K562 (cell line): ENCODE measurements around the gene TRNT1. TPM values are rescaled to one million over a fixed set of nuclear protein-coding genes. Genes with fewer than 3 reads are reported as not detected.

Experiments
- BACH1 ChIP-seq: fragments of 200-800 bp; sonication (Bioruptor generic); IDR thresholded peaks from 2 replicates; pipeline ENCODE4 v1.6.1; 2016; ENCODE audit warnings: missing genetic modification characterization, missing compliant biosample characterization
- EZH2 ChIP-seq: IDR thresholded peaks from 2 replicates; pipeline ENCODE4 v1.6.1; 2012; ENCODE audit warnings: low read depth, mild to moderate bottlenecking, inconsistent platforms, low read length, borderline replicate concordance
- FOSL1 ChIP-seq: fragments of 200-800 bp; sonication (Bioruptor generic); conservative IDR thresholded peaks from 2 replicates; pipeline ENCODE4 v1.6.1; 2016; ENCODE audit warnings: missing genetic modification characterization, missing compliant biosample characterization
- HNRNPL ChIP-seq: fragments of 200-400 bp; formaldehyde crosslinking; IDR thresholded peaks from 2 replicates; pipeline ENCODE4 v1.6.1; 2017; ENCODE audit warnings: low read depth, mild to moderate bottlenecking, low read length
- KDM1A ChIP-seq, 2 experiments: fragments of 450-650 bp; IDR thresholded peaks; 2 replicates each; pipeline ENCODE4 v1.6.1; 2016; ENCODE audit warnings: mild to moderate bottlenecking in 2 of 2
- LEF1 ChIP-seq: fragments of 450-650 bp; IDR thresholded peaks from 2 replicates; pipeline ENCODE4 v1.6.1; 2016; ENCODE audit warnings: mild to moderate bottlenecking
- MYC ChIP-seq, 2 experiments: fragments of 250-450 bp in 1 of 2; sonication (Bioruptor Pico) in 1 of 2; IDR thresholded peaks; 2 replicates each; pipeline versions ENCODE4 v1.5.1 to v1.6.1; 2012 to 2021; ENCODE audit warnings: low read depth in 2 of 2, borderline replicate concordance in 1 of 2, improper control_type of control experiment in 1 of 2, low read length in 1 of 2, mild to moderate bottlenecking in 1 of 2, moderate library complexity in 1 of 2
- NFRKB ChIP-seq: fragments of 450-650 bp; IDR thresholded peaks from 2 replicates; pipeline ENCODE4 v1.6.1; 2016; ENCODE audit warnings: low read depth
- NR4A1 ChIP-seq, 2 experiments: fragments of 250-450 bp in 1 of 2; fragments of 450-650 bp in 1 of 2; sonication (Bioruptor Pico) in 1 of 2; IDR thresholded peaks; 2 replicates each; pipeline versions ENCODE4 v1.4.0 to v1.6.1; 2016 to 2020; ENCODE audit warnings: mild to moderate bottlenecking in 2 of 2, missing compliant biosample characterization in 1 of 2, missing genetic modification characterization in 1 of 2, moderate library complexity in 1 of 2
- PPARD ChIP-seq: fragments of 250-450 bp; sonication (Bioruptor Pico); IDR thresholded peaks from 2 replicates; pipeline ENCODE4 v1.8.0; 2022; ENCODE audit warnings: inconsistent platforms, mild to moderate bottlenecking, moderate library complexity
- RFX1 ChIP-seq: fragments of 450-650 bp; IDR thresholded peaks from 2 replicates; pipeline ENCODE4 v1.6.1; 2016; ENCODE audit warnings: mild to moderate bottlenecking, moderate library complexity
- RFX7 ChIP-seq: fragments of 250-450 bp; sonication (Bioruptor Pico); IDR thresholded peaks from 2 replicates; pipeline ENCODE4 v1.5.1; 2021; ENCODE audit warnings: mild to moderate bottlenecking
- SMARCC2 ChIP-seq: fragments of 450-650 bp; IDR thresholded peaks from 2 replicates; pipeline ENCODE4 v1.6.1; 2017; ENCODE audit warnings: antibody characterized with exemption, moderate library complexity, mild to moderate bottlenecking, low read depth
- TARDBP ChIP-seq: fragments of 450-650 bp; IDR thresholded peaks from 2 replicates; pipeline ENCODE4 v1.6.1; 2016
- ZFP1 ChIP-seq: fragments of 450-650 bp; formaldehyde crosslinking; IDR thresholded peaks from 2 replicates; pipeline ENCODE4 v1.4.0; 2020; ENCODE audit warnings: mild to moderate bottlenecking, mixed read lengths
- ZNF24 ChIP-seq: fragments of 450-650 bp; IDR thresholded peaks from 2 replicates; pipeline ENCODE4 v1.6.1; 2016
- ZNF354B ChIP-seq: fragments of 250-450 bp; sonication (Bioruptor Pico); IDR thresholded peaks from 2 replicates; pipeline ENCODE4 v1.4.0; 2020
- ZNF644 ChIP-seq: fragments of 200-800 bp; sonication (Bioruptor generic); IDR thresholded peaks from 2 replicates; pipeline ENCODE4 v1.6.1; 2016; ENCODE audit warnings: low read depth, missing genetic modification characterization, missing compliant biosample characterization
- ZNF696 ChIP-seq: fragments of 250-450 bp; sonication (Bioruptor Pico); conservative IDR thresholded peaks from 2 replicates; pipeline ENCODE4 v1.4.0; 2020; ENCODE audit warnings: mild to moderate bottlenecking, moderate library complexity
- ZNF75A ChIP-seq: fragments of 450-650 bp; formaldehyde crosslinking; IDR thresholded peaks from 2 replicates; pipeline ENCODE4 v1.4.0; 2020; ENCODE audit warnings: mild to moderate bottlenecking
- ZNF785 ChIP-seq: fragments of 250-450 bp; sonication (Bioruptor Pico); IDR thresholded peaks from 2 replicates; pipeline ENCODE4 v1.4.0; 2020; ENCODE audit warnings: mild to moderate bottlenecking
- ZNF830 ChIP-seq: fragments of 250-450 bp; sonication (Bioruptor Pico); IDR thresholded peaks from 2 replicates; pipeline ENCODE4 v1.5.0; 2021; ENCODE audit warnings: mild to moderate bottlenecking
- polyA plus RNA-seq, 8 experiments: library from polyadenylated mRNA; depleted of rRNA in 4 of 8; stranded (reverse) in 5 of 8; unstranded in 3 of 8; fragments of >200 nt; fragmentation: Nextera tagmentation in 2 of 8; fragmentation: Illumina TruSeq in 1 of 8; extraction: Ambion mirVana in 2 of 8; extraction: Trizol in 1 of 8; gene quantifications; 2 replicates each; pipeline versions ENCODE4 v1.2.1 to v1.2.3, GENCODE V29; 2011 to 2014; ENCODE audit warnings: inconsistent platforms in 1 of 8, missing spikeins in 1 of 8
- total RNA-seq, 7 experiments: library from RNA; depleted of rRNA in 6 of 7; stranded (reverse); fragments of >200 nt in 6 of 7; fragmentation: Illumina TruSeq in 2 of 7; extraction: Trizol in 2 of 7; gene quantifications; 2 replicates each; pipeline versions ENCODE4 v1.2.1 to v1.2.3, GENCODE V29; 2011 to 2021; ENCODE audit warnings: low replicate concordance in 1 of 7
- TF ChIP-seq, protein P1 (sequence below): fragments of 450-650 bp; IDR thresholded peaks from 2 replicates; pipeline ENCODE4 v1.6.1; 2018; ENCODE audit not compliant: partially characterized antibody
- TF ChIP-seq, protein P2 (sequence below): sonication (generic); formaldehyde crosslinking; IDR thresholded peaks from 2 replicates; pipeline ENCODE4 v1.8.0; 2022; ENCODE audit warnings: mild to moderate bottlenecking, missing genetic modification reagents
- TF ChIP-seq, protein P3 (sequence below): sonication (generic); IDR thresholded peaks from 2 replicates; pipeline ENCODE4 v1.6.1; 2016

The TRNT1 gene
- total and polyA plus RNA-seq, 9 of the 15 experiments (the other 6 are each of a cell fraction or from before 2014, with no cell fraction given), result 38.1 to 58.2 (median 47.4) TPM

DNA sequence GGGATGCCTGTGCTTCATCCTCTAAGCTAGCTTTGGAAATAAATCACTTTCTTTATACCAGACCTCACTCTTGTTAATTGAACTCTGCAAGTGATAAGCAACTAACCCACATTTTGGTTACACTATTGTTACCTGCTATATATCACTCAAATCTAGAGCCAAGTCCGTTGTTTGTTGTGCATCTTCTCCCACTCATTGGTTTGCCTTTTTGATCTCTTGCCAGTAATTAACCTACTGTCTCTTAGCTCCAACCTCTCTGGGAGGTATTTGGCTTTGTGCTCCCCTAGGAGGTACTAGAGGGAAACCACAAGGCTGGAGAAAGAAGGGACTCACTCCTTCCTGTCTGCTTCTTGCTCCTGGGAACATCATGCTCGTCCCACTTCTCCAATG lies 65.5 kb downstream of the TRNT1 start (continued):
- TF ChIP-seq ZNF696 (CRISPR knock-in tag) (no peak), FOSL1 (0 out of 2 replicates have a peak, but pooled peaks have one; percentile 20), ZNF830 (no peak), ZFP1 (CRISPR knock-in tag) (peak; percentile 49; the same call in 1 of the 2 replicates), TARDBP (no peak), HNRNPL (0 out of 2 replicates have a peak, but pooled peaks have one; percentile 3), NR4A1 (CRISPR knock-in tag; IDR thresholded peaks at IDR 0.05) (no peak), NR4A1 (tag; IDR thresholded peaks at IDR 0.05) (0 out of 2 replicates have a peak, but pooled peaks have one; percentile 6), PPARD (no peak), ZNF785 (no peak), KDM1A (IDR thresholded peaks at IDR 0.05) (0 out of 4 replicates have a peak, but pooled peaks of 1 of the 2 experiments have one; percentile 11), ZNF24 (no peak), ZNF75A (0 out of 2 replicates have a peak, but pooled peaks have one; percentile 29), ZNF644 (tag) (0 out of 2 replicates have a peak, but pooled peaks have one; percentile 8), EZH2 (no peak), RFX7 (CRISPR knock-in tag) (peak; percentile 11; the same call in 1 of the 2 replicates), LEF1 (peak; percentile 13; the same call in 1 of the 2 replicates), ZNF354B (CRISPR knock-in tag) (no peak), NFRKB (0 out of 2 replicates have a peak, but pooled peaks have one; percentile 12), BACH1 (no peak), RFX1 (no peak), SMARCC2 (peak; percentile 13; the same call in 1 of the 2 replicates), MYC (IDR thresholded peaks at IDR 0.05; ENCODE audit: low read depth, low read length) (no peak), MYC (CRISPR knock-in tag; IDR thresholded peaks at IDR 0.05; ENCODE audit: borderline replicate concordance, low read depth) (no peak)
- TF ChIP-seq, protein P1, sequence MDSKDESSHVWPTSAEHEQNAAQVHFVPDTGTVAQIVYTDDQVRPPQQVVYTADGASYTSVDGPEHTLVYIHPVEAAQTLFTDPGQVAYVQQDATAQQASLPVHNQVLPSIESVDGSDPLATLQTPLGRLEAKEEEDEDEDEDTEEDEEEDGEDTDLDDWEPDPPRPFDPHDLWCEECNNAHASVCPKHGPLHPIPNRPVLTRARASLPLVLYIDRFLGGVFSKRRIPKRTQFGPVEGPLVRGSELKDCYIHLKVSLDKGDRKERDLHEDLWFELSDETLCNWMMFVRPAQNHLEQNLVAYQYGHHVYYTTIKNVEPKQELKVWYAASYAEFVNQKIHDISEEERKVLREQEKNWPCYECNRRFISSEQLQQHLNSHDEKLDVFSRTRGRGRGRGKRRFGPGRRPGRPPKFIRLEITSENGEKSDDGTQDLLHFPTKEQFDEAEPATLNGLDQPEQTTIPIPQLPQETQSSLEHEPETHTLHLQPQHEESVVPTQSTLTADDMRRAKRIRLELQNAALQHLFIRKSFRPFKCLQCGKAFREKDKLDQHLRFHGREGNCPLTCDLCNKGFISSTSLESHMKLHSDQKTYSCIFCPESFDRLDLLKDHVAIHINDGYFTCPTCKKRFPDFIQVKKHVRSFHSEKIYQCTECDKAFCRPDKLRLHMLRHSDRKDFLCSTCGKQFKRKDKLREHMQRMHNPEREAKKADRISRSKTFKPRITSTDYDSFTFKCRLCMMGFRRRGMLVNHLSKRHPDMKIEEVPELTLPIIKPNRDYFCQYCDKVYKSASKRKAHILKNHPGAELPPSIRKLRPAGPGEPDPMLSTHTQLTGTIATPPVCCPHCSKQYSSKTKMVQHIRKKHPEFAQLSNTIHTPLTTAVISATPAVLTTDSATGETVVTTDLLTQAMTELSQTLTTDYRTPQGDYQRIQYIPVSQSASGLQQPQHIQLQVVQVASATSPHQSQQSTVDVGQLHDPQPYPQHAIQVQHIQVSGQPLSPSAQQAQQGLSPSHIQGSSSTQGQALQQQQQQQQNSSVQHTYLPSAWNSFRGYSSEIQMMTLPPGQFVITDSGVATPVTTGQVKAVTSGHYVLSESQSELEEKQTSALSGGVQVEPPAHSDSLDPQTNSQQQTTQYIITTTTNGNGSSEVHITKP, result no peak
- TF ChIP-seq, protein P2, sequence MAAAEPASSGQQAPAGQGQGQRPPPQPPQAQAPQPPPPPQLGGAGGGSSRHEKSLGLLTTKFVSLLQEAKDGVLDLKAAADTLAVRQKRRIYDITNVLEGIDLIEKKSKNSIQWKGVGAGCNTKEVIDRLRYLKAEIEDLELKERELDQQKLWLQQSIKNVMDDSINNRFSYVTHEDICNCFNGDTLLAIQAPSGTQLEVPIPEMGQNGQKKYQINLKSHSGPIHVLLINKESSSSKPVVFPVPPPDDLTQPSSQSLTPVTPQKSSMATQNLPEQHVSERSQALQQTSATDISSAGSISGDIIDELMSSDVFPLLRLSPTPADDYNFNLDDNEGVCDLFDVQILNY (CRISPR knock-in tag), result no peak
- TF ChIP-seq, protein P3, sequence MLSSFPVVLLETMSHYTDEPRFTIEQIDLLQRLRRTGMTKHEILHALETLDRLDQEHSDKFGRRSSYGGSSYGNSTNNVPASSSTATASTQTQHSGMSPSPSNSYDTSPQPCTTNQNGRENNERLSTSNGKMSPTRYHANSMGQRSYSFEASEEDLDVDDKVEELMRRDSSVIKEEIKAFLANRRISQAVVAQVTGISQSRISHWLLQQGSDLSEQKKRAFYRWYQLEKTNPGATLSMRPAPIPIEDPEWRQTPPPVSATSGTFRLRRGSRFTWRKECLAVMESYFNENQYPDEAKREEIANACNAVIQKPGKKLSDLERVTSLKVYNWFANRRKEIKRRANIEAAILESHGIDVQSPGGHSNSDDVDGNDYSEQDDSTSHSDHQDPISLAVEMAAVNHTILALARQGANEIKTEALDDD, result peak; percentile 85
